WTC11 (cell line): ENCODE measurements around the gene PEX6.

ENCODE experiments used
- ETV6 ChIP-seq: sonication (generic); formaldehyde crosslinking; IDR thresholded peaks from 2 replicates; pipeline ENCODE4 v1.8.1; 2022; ENCODE audit warnings: mild to moderate bottlenecking, missing genetic modification reagents
- GABPB1 ChIP-seq: sonication (generic); formaldehyde crosslinking; IDR thresholded peaks from 2 replicates; pipeline ENCODE4 v1.8.1; 2023; ENCODE audit warnings: mild to moderate bottlenecking, missing genetic modification reagents
- KAT7 ChIP-seq: sonication (generic); formaldehyde crosslinking; IDR thresholded peaks from 2 replicates; pipeline ENCODE4 v1.8.1; 2023; ENCODE audit warnings: missing genetic modification reagents, mild to moderate bottlenecking, borderline replicate concordance
- OVOL2 ChIP-seq: fragments of 250-450 bp; sonication (Bioruptor Pico); IDR thresholded peaks from 2 replicates; pipeline ENCODE4 v1.9.0; 2021; ENCODE audit warnings: mild to moderate bottlenecking, borderline replicate concordance
- TF ChIP-seq, protein P1 (sequence below): fragments of 200-600 bp; IDR thresholded peaks from 2 replicates; pipeline ENCODE4 v1.8.0; 2022; ENCODE audit warnings: antibody characterized with exemption
- TF ChIP-seq, protein P2 (sequence below): sonication (generic); formaldehyde crosslinking; IDR thresholded peaks from 2 replicates; pipeline ENCODE4 v1.8.1; 2023; ENCODE audit warnings: mild to moderate bottlenecking, missing genetic modification reagents, moderate library complexity
- TF ChIP-seq, protein P3 (sequence below): sonication (generic); formaldehyde crosslinking; IDR thresholded peaks from 2 replicates; pipeline ENCODE4 v1.8.0; 2022; ENCODE audit warnings: mild to moderate bottlenecking, missing genetic modification reagents
- TF ChIP-seq, protein P4 (sequence below): sonication (generic); formaldehyde crosslinking; IDR thresholded peaks from 2 replicates; pipeline ENCODE4 v1.8.1; 2023; ENCODE audit warnings: mild to moderate bottlenecking, missing genetic modification reagents

DNA sequence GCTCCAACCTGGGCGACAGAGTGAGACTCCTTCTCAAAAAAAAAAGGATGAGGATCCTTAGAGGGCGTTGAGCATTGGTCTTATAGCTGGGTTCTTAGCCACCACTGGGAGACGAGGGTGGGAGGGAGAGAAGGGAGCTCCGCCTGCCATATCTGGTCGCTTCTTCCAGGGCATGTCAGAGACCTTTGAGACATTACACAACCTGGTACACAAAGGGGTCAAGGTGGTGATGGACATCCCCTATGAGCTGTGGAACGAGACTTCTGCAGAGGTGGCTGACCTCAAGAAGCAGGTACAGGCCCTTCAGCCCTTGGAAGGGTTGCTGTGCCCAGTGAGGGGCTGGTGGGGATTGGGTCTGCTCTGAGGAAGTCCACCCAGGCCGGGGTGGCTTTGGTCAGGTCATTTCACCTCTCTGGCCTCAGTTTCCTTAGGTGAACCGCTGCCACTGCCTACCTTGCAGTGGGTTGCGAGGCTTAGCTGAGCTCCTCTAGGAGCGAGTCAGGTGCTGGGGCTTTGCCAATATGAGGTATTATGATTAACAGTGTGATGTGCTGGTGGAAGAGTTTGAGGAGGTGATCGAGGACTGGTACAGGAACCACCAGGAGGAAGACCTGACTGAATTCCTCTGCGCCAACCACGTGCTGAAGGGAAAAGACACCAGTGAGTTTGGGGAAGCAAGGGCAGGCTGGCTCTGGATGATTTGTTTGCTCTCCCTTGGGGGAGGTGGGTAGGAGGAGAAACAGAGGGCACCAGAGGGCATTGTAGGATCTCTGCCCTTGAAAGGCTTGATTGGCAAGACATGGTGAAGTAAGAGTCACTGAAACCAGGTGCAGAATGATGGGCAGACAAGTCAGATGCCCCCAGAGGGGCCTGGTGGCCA is 41.2 kb downstream of the PEX6 start:
- TF ChIP-seq, protein P1, sequence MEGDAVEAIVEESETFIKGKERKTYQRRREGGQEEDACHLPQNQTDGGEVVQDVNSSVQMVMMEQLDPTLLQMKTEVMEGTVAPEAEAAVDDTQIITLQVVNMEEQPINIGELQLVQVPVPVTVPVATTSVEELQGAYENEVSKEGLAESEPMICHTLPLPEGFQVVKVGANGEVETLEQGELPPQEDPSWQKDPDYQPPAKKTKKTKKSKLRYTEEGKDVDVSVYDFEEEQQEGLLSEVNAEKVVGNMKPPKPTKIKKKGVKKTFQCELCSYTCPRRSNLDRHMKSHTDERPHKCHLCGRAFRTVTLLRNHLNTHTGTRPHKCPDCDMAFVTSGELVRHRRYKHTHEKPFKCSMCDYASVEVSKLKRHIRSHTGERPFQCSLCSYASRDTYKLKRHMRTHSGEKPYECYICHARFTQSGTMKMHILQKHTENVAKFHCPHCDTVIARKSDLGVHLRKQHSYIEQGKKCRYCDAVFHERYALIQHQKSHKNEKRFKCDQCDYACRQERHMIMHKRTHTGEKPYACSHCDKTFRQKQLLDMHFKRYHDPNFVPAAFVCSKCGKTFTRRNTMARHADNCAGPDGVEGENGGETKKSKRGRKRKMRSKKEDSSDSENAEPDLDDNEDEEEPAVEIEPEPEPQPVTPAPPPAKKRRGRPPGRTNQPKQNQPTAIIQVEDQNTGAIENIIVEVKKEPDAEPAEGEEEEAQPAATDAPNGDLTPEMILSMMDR = no peak
- TF ChIP-seq, protein P2, sequence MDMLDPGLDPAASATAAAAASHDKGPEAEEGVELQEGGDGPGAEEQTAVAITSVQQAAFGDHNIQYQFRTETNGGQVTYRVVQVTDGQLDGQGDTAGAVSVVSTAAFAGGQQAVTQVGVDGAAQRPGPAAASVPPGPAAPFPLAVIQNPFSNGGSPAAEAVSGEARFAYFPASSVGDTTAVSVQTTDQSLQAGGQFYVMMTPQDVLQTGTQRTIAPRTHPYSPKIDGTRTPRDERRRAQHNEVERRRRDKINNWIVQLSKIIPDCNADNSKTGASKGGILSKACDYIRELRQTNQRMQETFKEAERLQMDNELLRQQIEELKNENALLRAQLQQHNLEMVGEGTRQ = no peak
- no peak for TF ChIP-seq KAT7 (CRISPR knock-in tag)
- TF ChIP-seq ETV6 (CRISPR knock-in tag) = no peak
- TF ChIP-seq, protein P3, sequence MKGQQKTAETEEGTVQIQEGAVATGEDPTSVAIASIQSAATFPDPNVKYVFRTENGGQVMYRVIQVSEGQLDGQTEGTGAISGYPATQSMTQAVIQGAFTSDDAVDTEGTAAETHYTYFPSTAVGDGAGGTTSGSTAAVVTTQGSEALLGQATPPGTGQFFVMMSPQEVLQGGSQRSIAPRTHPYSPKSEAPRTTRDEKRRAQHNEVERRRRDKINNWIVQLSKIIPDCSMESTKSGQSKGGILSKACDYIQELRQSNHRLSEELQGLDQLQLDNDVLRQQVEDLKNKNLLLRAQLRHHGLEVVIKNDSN (CRISPR knock-in tag) = no peak
- TF ChIP-seq OVOL2 (CRISPR knock-in tag) = no peak
- TF ChIP-seq, protein P4, sequence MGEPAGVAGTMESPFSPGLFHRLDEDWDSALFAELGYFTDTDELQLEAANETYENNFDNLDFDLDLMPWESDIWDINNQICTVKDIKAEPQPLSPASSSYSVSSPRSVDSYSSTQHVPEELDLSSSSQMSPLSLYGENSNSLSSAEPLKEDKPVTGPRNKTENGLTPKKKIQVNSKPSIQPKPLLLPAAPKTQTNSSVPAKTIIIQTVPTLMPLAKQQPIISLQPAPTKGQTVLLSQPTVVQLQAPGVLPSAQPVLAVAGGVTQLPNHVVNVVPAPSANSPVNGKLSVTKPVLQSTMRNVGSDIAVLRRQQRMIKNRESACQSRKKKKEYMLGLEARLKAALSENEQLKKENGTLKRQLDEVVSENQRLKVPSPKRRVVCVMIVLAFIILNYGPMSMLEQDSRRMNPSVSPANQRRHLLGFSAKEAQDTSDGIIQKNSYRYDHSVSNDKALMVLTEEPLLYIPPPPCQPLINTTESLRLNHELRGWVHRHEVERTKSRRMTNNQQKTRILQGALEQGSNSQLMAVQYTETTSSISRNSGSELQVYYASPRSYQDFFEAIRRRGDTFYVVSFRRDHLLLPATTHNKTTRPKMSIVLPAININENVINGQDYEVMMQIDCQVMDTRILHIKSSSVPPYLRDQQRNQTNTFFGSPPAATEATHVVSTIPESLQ (CRISPR knock-in tag) = no peak
- TF ChIP-seq GABPB1 (CRISPR knock-in tag) = no peak
